Adrenal gland (tissue), 12 donors: ENCODE results near the gene VSX2. TPM values are rescaled to one million over a fixed set of nuclear protein-coding genes. Genes with fewer than 3 reads are reported as not detected.

ENCODE experiments used
- DNase-seq, 7 donors: peaks; one replicate each; pipeline ENCODE4 v3.0.0-alpha.2; 2019 to 2020
- H3K27ac ChIP-seq, 5 donors: fragments of 200-600 bp; sonication (generic) in 4 of 5; 1 replicate in 3 of 5; 2 replicates in 2 of 5; pipeline versions ENCODE4 v1.5.1 to v1.8.0; 2016 to 2020; ENCODE audit warnings: mild to moderate bottlenecking in 1 of 5
- H3K27me3 ChIP-seq: fragments of 200-600 bp; 2 replicates; pipeline ENCODE4 v1.8.0; 2021
- H3K36me3 ChIP-seq, 2 donors: fragments of 200-600 bp; replicated peaks in 1 of 2; 1 replicate in 1 of 2; 2 replicates in 1 of 2; pipeline versions ENCODE4 v1.5.1 to v1.8.0; 2018 to 2022
- H3K4me1 ChIP-seq, 2 donors: fragments of 200-600 bp; replicated peaks in 1 of 2; 1 replicate in 1 of 2; 2 replicates in 1 of 2; pipeline versions ENCODE4 v1.5.1 to v1.8.0; 2018 to 2021
- H3K4me3 ChIP-seq, 4 donors: fragments of 200-600 bp; sonication (generic) in 3 of 4; one replicate each; pipeline ENCODE4 v1.5.1; 2016 to 2018
- H3K9me3 ChIP-seq, 3 donors: fragments of 200-600 bp; sonication (generic) in 1 of 3; replicated peaks in 1 of 3; 1 replicate in 2 of 3; 2 replicates in 1 of 3; pipeline versions ENCODE4 v1.5.1 to v1.8.0; 2016 to 2021
- POLR2A ChIP-seq, 2 donors: fragments of 450-650 bp; IDR thresholded peaks; one replicate each; pipeline ENCODE4 v1.6.1; 2017; ENCODE audit warnings: antibody characterized with exemption in 2 of 2, mild to moderate bottlenecking in 2 of 2, moderate library complexity in 1 of 2
- WGBS, 4 donors: extraction: QIAGEN DNeasy Blood & Tissue Kit in 2 of 4; methylation state at CpG; one replicate each; pipeline versions ENCODE4 v1.1.5 to v1.1.7; 2013 to 2017; 5-methylcytosine and 5-hydroxymethylcytosine counted together
- intact Hi-C, 2 donors: fragments of 100-400 bp; cut with DNase I; formaldehyde crosslinking; loops; one replicate each; pipeline versions ENCODE4 v1.14.1 to v1.15.0; 2022 to 2023
- polyA plus RNA-seq, 3 donors: library from polyadenylated mRNA; stranded (reverse); fragments of 200-250 nt in 2 of 3; fragments of 350-450 nt in 1 of 3; fragmentation: Illumina TruSeq in 1 of 3; extraction: RNeasy Lipid Tissue Mini Kit (QIAGEN cat#74804) in 1 of 3; gene quantifications; one replicate each; pipeline ENCODE4 v1.2.3, GENCODE V29; 2013 to 2014
- total RNA-seq, 9 donors: library from RNA; depleted of rRNA in 4 of 9; stranded (reverse); fragments of >200 nt in 4 of 9; fragments of 120-200 nt in 1 of 9; fragmentation: NEBNext Ultra II Directional in 1 of 9; extraction: Animal tissue kit (Norgen Biotek cat#: 25700) in 1 of 9; gene quantifications; one replicate each; pipeline versions ENCODE4 v1.1.0 to v1.2.4, GENCODE V29; 2013 to 2023
- TF ChIP-seq, protein P1 (sequence below), 6 experiments: fragments of 450-650 bp in 4 of 6; fragments of 200-600 bp in 2 of 6; sonication (generic) in 1 of 6; IDR thresholded peaks; 1 replicate in 5 of 6; 2 replicates in 1 of 6; pipeline versions ENCODE4 v1.5.1 to v1.8.0; 2016 to 2021; ENCODE audit warnings: antibody characterized with exemption in 6 of 6, mild to moderate bottlenecking in 2 of 6, moderate library complexity in 1 of 6
- donor health status: healthy with polysubstance abuse.
- donor health status: Bipolar disorder and iron deficiency.
- donor health status: DM: yes; HTN: yes; CAD: no.
- donor health status: DM: no; HTN: no; CAD: no.
- donor health status: DM: no; HTN: no; CAD: no.
- donor health status: DM: yes; HTN: yes; CAD: no.

Gene VSX2
- total and polyA plus RNA-seq, 12 donors = not detected

DNA sequence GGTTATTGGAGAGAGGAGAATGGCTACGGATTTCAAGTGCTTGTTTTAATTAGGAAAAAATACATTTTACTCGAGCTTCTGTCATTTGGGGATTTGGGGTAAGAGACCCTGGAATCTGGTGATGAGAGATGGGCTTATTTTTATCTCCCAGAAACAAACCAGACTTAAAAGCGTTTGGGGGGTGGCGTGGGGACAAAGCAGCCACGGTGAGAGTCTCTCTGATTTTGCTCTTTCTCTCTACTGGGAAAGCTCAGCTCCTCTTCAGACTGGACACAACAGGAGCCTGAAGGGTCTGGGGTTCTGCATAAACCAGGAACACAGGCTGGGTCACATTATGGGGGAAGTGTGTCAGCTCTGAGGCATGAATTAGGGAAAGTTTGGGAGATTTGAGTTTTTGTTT, 3.8 kb downstream of the VSX2 start:
- Histone ChIP-seq H3K4me3 (no peak overlapping the region), H3K27ac (no peak overlapping the region), H3K36me3 (no peaks in the 10 kb centered on the region), H3K27me3 (peaks cover 76% of the 10 kb centered on the region), H3K9me3 (no peaks in the 10 kb centered on the region), H3K4me1 (peaks cover 14 to 26% of the 10 kb centered on the region in 2 donors)
- no peak for DNase-seq
- intact Hi-C loops = no loop called here
- TF ChIP-seq, protein P1, sequence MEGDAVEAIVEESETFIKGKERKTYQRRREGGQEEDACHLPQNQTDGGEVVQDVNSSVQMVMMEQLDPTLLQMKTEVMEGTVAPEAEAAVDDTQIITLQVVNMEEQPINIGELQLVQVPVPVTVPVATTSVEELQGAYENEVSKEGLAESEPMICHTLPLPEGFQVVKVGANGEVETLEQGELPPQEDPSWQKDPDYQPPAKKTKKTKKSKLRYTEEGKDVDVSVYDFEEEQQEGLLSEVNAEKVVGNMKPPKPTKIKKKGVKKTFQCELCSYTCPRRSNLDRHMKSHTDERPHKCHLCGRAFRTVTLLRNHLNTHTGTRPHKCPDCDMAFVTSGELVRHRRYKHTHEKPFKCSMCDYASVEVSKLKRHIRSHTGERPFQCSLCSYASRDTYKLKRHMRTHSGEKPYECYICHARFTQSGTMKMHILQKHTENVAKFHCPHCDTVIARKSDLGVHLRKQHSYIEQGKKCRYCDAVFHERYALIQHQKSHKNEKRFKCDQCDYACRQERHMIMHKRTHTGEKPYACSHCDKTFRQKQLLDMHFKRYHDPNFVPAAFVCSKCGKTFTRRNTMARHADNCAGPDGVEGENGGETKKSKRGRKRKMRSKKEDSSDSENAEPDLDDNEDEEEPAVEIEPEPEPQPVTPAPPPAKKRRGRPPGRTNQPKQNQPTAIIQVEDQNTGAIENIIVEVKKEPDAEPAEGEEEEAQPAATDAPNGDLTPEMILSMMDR (IDR thresholded peaks at IDR 0.05) = no peak
- TF ChIP-seq POLR2A (IDR thresholded peaks at IDR 0.05) = no peak
- WGBS, 4 donors = 20 to 34% (median 27%) methylated on average over 5 of the region's 5 CpGs

DNA sequence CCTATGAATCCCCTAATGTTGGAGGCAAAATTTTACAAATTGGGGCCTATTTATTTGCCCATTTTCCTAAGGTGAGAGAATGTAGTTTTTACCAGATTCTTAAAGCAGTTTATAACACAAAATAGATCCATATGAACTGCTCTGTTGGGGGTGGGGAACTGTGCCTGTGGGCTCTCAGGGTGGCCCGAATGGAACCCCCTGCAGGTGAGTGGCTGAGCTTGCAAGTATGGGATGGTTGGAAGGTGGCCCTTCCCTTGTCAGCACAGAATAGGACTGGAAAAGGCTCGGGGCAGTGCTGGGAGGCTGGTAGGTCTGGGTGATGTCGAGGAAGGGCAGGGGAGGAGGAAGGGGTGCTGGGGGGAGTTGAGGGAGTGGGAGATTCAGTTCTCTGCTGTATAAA, 4.9 kb downstream of the VSX2 start:
- Histone ChIP-seq H3K9me3 (no peaks in the 10 kb centered on the region), H3K27me3 (peaks cover 65% of the 10 kb centered on the region), H3K27ac (no peak overlapping the region), H3K4me3 (no peak overlapping the region), H3K4me1 (peaks cover 14 to 26% of the 10 kb centered on the region in 2 donors), H3K36me3 (no peaks in the 10 kb centered on the region)
- no peak for TF ChIP-seq POLR2A (IDR thresholded peaks at IDR 0.05)
- 20 to 53% (median 23%) methylated on average over 3 of the region's 3 CpGs for WGBS, 4 donors
- DNase-seq = no peak
- intact Hi-C loops = no loop called here

DNA sequence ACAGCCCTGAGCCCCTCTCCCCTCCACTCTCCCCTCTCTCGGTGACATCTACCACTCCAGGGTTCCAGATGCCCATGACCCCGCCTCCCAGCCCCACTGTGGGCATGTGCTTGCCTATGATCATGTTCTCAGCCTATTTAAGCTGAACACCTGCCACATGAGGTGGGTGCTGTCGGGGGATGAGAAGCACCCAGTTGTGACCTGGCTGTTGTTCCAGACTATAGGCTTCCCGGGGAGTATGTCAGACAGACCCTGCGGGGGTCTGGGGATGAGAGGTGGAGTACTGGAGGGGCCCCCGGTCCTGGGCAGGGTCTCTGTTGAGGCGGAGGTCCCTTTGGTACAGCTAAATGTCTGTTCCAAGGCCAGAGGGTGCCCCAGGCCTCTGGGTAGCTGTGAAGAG, 6.0 kb downstream of the VSX2 start:
- peaks cover 53% of the 10 kb centered on the region for H3K27me3 ChIP-seq
- 42 to 80% (median 65%) methylated on average over 2 to 7 of the region's 7 CpGs for WGBS, 4 donors
- intact Hi-C loops = no loop called here

DNA sequence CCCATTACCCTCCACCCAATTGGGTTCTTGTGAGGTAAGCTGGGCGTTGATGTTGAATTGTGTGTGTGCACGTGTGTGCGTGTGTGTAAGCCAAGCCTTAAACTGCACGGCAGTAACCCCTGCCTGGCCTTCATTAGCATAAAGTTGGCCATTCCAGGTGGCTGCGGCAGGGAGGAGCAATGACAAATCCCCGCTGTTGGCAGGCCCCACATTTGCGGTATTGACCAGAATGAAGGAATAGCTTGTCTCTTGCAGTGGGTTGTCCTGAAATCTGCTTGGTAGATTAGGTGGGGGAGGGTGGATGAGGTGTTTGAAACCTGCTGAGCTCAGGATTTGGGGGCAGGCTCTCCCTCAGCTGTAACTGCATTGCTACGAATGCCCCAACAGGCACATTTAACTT, 7.3 kb downstream of the VSX2 start:
- H3K4me3 ChIP-seq = no peak overlapping the region
- H3K9me3 ChIP-seq = no peaks in the 10 kb centered on the region
- H3K4me1 ChIP-seq = peaks cover 0 to 4% of the 10 kb centered on the region in 2 donors
- intact Hi-C loops = no loop called here
- H3K27me3 ChIP-seq = peaks cover 41% of the 10 kb centered on the region
- no peak for DNase-seq
- 62 to 85% (median 75%) methylated on average over 6 to 8 of the region's 8 CpGs for WGBS, 4 donors
- no peak for TF ChIP-seq POLR2A (IDR thresholded peaks at IDR 0.05)
- TF ChIP-seq, protein P1 (IDR thresholded peaks at IDR 0.05) = no peak
- H3K36me3 ChIP-seq = no peaks in the 10 kb centered on the region
- no peak overlapping the region for H3K27ac ChIP-seq

More for the DNA sequence above, 6.0 kb downstream of the VSX2 start:
- Histone ChIP-seq H3K36me3 (no peaks in the 10 kb centered on the region), H3K4me3 (no peak overlapping the region), H3K27ac (no peak overlapping the region), H3K9me3 (no peaks in the 10 kb centered on the region), H3K4me1 (peaks cover 12 to 17% of the 10 kb centered on the region in 2 donors)
- TF ChIP-seq POLR2A (IDR thresholded peaks at IDR 0.05) = no peak
- TF ChIP-seq, protein P1 (IDR thresholded peaks at IDR 0.05) = no peak
- DNase-seq = no peak

DNA sequence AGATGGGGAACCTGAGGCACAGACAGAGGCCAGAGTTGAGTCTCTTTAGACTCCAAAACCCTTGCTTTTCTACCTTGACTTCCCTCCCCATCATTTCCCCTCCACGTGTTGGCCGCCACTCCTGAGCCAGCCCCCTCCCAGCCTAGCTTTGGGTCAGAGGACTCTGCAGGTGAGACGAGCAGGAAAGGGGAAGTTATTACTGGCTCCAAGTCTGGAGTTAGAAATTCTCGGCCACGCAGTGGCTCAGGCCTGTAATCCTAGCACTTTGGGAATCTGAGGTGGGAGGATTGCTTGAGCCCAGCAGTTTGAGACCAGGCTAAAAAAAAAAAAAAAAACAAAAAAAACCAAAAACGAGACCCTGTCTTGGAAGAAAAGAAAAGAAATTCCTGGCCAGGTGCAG, 8.8 kb downstream of the VSX2 start:
- H3K4me3 ChIP-seq = no peak overlapping the region
- no peak for TF ChIP-seq POLR2A (IDR thresholded peaks at IDR 0.05)
- TF ChIP-seq, protein P1 (IDR thresholded peaks at IDR 0.05) = no peak
- no peak overlapping the region for H3K27ac ChIP-seq
- DNase-seq = no peak
- H3K4me1 ChIP-seq = no peaks in the 10 kb centered on the region
- H3K9me3 ChIP-seq = no peaks in the 10 kb centered on the region
- H3K27me3 ChIP-seq = peaks cover 26% of the 10 kb centered on the region
- 51 to 59% (median 58%) methylated on average over 6 of the region's 6 CpGs for WGBS, 4 donors
- H3K36me3 ChIP-seq = no peaks in the 10 kb centered on the region
- intact Hi-C loops = no loop called here
